HepG2 (cell line): ENCODE measurements around the gene PRPF38B.

Experiments used
- CBX2 ChIP-seq, 2 experiments: fragments of 200-600 bp in 1 of 2; sonication (generic); formaldehyde crosslinking in 1 of 2; IDR thresholded peaks; 2 replicates each; pipeline versions ENCODE4 v1.7.0 to v1.8.1; 2018 to 2022; ENCODE audit warnings: low read depth in 2 of 2, low read length in 1 of 2, mild to moderate bottlenecking in 1 of 2, missing genetic modification reagents in 1 of 2
- CTCF ChIP-seq: sonication (generic); formaldehyde crosslinking; IDR thresholded peaks from 2 replicates; pipeline ENCODE4 v1.5.0; 2020; ENCODE audit warnings: mild to moderate bottlenecking, missing genetic modification reagents, moderate library complexity
- FOXP1 ChIP-seq, 2 experiments: fragments of 450-650 bp in 1 of 2; IDR thresholded peaks; 2 replicates each; pipeline ENCODE4 v1.6.1; 2017 to 2018; ENCODE audit warnings: antibody characterized with exemption in 1 of 2
- HNRNPLL ChIP-seq: fragments of 200-400 bp; formaldehyde crosslinking; IDR thresholded peaks from 2 replicates; pipeline ENCODE4 v1.6.1; 2017; ENCODE audit warnings: mild to moderate bottlenecking, low read depth, low read length; ENCODE audit not compliant: poor library complexity, severe bottlenecking
- REST ChIP-seq, 2 experiments: IDR thresholded peaks; 2 replicates each; pipeline ENCODE4 v1.6.1; 2011 to 2012; ENCODE audit warnings: low read length in 2 of 2, borderline replicate concordance in 1 of 2, low read depth in 1 of 2, mild to moderate bottlenecking in 1 of 2, moderate library complexity in 1 of 2
- SRY ChIP-seq: sonication (generic); formaldehyde crosslinking; IDR thresholded peaks from 2 replicates; pipeline ENCODE4 v1.8.0; 2022; ENCODE audit warnings: mild to moderate bottlenecking, missing genetic modification reagents
- UBTF ChIP-seq: sonication (generic); formaldehyde crosslinking; IDR thresholded peaks from 2 replicates; pipeline ENCODE4 v1.4.0; 2020; ENCODE audit warnings: mild to moderate bottlenecking, missing genetic modification reagents
- ZNF138 ChIP-seq: sonication (generic); formaldehyde crosslinking; IDR thresholded peaks from 2 replicates; pipeline ENCODE4 v1.5.0; 2020; ENCODE audit warnings: mild to moderate bottlenecking, low read depth, missing genetic modification reagents
- ZNF160 ChIP-seq: sonication (generic); formaldehyde crosslinking; IDR thresholded peaks from 2 replicates; pipeline ENCODE4 v1.8.0; 2022; ENCODE audit warnings: mild to moderate bottlenecking, inconsistent platforms, missing genetic modification reagents
- ZNF18 ChIP-seq: sonication (generic); formaldehyde crosslinking; IDR thresholded peaks from 2 replicates; pipeline ENCODE4 v1.8.0; 2022; ENCODE audit warnings: mild to moderate bottlenecking, missing genetic modification reagents; ENCODE audit not compliant: insufficient replicate concordance
- TF ChIP-seq, protein P1 (sequence below): IDR thresholded peaks from 2 replicates; pipeline ENCODE4 v1.6.1; 2016

- TF ChIP-seq UBTF (CRISPR knock-in tag) (no peak), ZNF160 (CRISPR knock-in tag) (no peak), REST (IDR thresholded peaks at IDR 0.05; ENCODE audit: borderline replicate concordance in 1 of 2, low read depth in 1 of 2, low read length in 2 of 2) (no peak), ZNF138 (CRISPR knock-in tag) (no peak), FOXP1 (IDR thresholded peaks at IDR 0.05) (no peak), FOXP1 (CRISPR knock-in tag; IDR thresholded peaks at IDR 0.05) (no peak), HNRNPLL (no peak), CBX2 (IDR thresholded peaks at IDR 0.05; ENCODE audit: low read depth, low read length) (no peak), CBX2 (CRISPR knock-in tag; IDR thresholded peaks at IDR 0.05; ENCODE audit: low read depth) (no peak), CTCF (CRISPR knock-in tag) (no peak), SRY (no peak), ZNF18 (CRISPR knock-in tag) (no peak)
- TF ChIP-seq, protein P1, sequence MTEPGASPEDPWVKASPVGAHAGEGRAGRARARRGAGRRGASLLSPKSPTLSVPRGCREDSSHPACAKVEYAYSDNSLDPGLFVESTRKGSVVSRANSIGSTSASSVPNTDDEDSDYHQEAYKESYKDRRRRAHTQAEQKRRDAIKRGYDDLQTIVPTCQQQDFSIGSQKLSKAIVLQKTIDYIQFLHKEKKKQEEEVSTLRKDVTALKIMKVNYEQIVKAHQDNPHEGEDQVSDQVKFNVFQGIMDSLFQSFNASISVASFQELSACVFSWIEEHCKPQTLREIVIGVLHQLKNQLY (CRISPR knock-in tag): no peak
Observed at GRCh38 chr1:108704496-108704895, 12.4 kb downstream of the PRPF38B start.
